Thyroid gland (tissue), 4 donors: ENCODE results near the gene FOXP3. TPM values are rescaled to one million over a fixed set of nuclear protein-coding genes. Genes with fewer than 3 reads are reported as not detected.
"Not testable (repeated sequence)": the region's sequence is repeated elsewhere in the genome, so short reads cannot be mapped to it uniquely, and the experiment has no call there.

Source experiments
- DNase-seq, 2 donors: peaks; one replicate each; pipeline ENCODE4 v3.0.0-alpha.2; 2019
- H3K27ac ChIP-seq, 3 donors: fragments of 200-600 bp; sonication (generic); 1 replicate in 2 of 3; 2 replicates in 1 of 3; pipeline ENCODE4 v1.5.1; 2016 to 2019; ENCODE audit warnings: mild to moderate bottlenecking in 1 of 3, moderate library complexity in 1 of 3
- H3K27me3 ChIP-seq: fragments of 200-600 bp; sonication (generic); one replicate; pipeline ENCODE4 v1.5.1; 2019
- H3K36me3 ChIP-seq, 2 donors: fragments of 200-600 bp; sonication (generic); one replicate each; pipeline ENCODE4 v1.5.1; 2016 to 2019
- H3K4me1 ChIP-seq, 2 donors: fragments of 200-600 bp; sonication (generic); one replicate each; pipeline ENCODE4 v1.5.1; 2017 to 2019
- H3K4me3 ChIP-seq, 3 donors: fragments of 200-600 bp; sonication (generic); replicated peaks in 1 of 3; 1 replicate in 2 of 3; 2 replicates in 1 of 3; pipeline ENCODE4 v1.5.1; 2016; ENCODE audit warnings: mild to moderate bottlenecking in 1 of 3
- H3K9me3 ChIP-seq: fragments of 200-600 bp; sonication (generic); one replicate; pipeline ENCODE4 v1.5.1; 2017
- POLR2A ChIP-seq, 2 donors: fragments of 450-650 bp; IDR thresholded peaks; one replicate each; pipeline ENCODE4 v1.6.1; 2017; ENCODE audit warnings: antibody characterized with exemption in 2 of 2, mild to moderate bottlenecking in 2 of 2, moderate library complexity in 1 of 2
- WGBS, 2 donors: methylation state at CpG; one replicate each; pipeline ENCODE4 v1.1.5; 2017; 5-methylcytosine and 5-hydroxymethylcytosine counted together
- intact Hi-C: fragments of 100-400 bp; cut with DNase I; formaldehyde crosslinking; loops from one replicate; pipeline ENCODE4 v1.15.1; 2023
- total RNA-seq, 4 donors: library from RNA; depleted of rRNA; stranded (reverse); fragments of >200 nt; gene quantifications; one replicate each; pipeline ENCODE4 v1.2.3, GENCODE V29; 2016
- TF ChIP-seq, protein P1 (sequence below), 6 experiments: fragments of 200-600 bp in 3 of 6; fragments of 450-650 bp in 3 of 6; sonication (generic) in 3 of 6; IDR thresholded peaks; one replicate each; pipeline ENCODE4 v1.5.1; 2016 to 2019; ENCODE audit warnings: antibody characterized with exemption in 6 of 6, mild to moderate bottlenecking in 2 of 6, inconsistent platforms in 1 of 6, moderate library complexity in 1 of 6

FOXP3 gene
- total RNA-seq, 4 donors from 2014 or later: 0.11 to 0.13 TPM; not detected in 2

DNA sequence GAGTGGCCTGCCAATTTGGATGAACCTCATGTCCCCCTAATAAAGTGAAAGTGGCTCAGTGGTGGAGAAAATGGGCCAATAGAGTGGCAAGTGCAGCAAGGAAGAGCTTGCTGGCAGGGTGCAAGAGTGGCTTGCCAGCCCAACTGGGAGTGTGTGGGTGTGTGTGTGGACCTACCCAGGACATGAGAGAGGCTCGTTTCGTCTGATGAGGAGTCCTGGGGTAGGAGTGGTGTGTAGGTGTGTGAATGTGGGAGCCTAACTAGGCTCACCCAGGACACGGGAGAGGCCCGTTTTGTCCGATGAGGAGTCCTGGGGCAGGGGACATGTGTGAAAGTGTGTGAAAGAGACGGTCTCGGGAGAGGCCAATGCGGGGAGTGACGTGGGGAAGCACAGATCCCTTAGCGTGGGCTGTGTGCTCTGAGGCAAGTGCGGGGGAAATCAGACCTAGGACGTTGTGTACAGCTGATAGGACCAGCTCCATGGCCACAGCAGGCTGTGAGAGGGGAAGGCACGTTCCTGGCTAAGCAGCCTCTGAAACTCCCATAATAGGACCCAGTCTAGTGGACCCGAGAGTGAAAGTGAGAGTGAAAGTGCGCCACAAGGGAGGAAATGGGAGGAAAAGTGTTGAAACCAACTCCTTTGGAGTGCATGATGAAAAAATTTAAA is 44.2 kb upstream of the FOXP3 start:
- Histone ChIP-seq H3K36me3 (no peaks in the 10 kb centered on the region), H3K9me3 (no peaks in the 10 kb centered on the region), H3K4me1 (no peaks in the 10 kb centered on the region), H3K27me3 (no peaks in the 10 kb centered on the region), H3K4me3 (peak overlapping the region in 1 of 3 donors; percentile 7), H3K27ac (peak overlapping the region; percentile 20 to 85 (median 52))
- no peak for TF ChIP-seq POLR2A (IDR thresholded peaks at IDR 0.05)
- TF ChIP-seq, protein P1, sequence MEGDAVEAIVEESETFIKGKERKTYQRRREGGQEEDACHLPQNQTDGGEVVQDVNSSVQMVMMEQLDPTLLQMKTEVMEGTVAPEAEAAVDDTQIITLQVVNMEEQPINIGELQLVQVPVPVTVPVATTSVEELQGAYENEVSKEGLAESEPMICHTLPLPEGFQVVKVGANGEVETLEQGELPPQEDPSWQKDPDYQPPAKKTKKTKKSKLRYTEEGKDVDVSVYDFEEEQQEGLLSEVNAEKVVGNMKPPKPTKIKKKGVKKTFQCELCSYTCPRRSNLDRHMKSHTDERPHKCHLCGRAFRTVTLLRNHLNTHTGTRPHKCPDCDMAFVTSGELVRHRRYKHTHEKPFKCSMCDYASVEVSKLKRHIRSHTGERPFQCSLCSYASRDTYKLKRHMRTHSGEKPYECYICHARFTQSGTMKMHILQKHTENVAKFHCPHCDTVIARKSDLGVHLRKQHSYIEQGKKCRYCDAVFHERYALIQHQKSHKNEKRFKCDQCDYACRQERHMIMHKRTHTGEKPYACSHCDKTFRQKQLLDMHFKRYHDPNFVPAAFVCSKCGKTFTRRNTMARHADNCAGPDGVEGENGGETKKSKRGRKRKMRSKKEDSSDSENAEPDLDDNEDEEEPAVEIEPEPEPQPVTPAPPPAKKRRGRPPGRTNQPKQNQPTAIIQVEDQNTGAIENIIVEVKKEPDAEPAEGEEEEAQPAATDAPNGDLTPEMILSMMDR (IDR thresholded peaks at IDR 0.05): no peak
- peak in 1 of 2 donors; percentile 14 for DNase-seq
- WGBS, 2 donors: 51 to 70% methylated on average over 15 of the region's 15 CpGs
- intact Hi-C loops: no loop called here

DNA sequence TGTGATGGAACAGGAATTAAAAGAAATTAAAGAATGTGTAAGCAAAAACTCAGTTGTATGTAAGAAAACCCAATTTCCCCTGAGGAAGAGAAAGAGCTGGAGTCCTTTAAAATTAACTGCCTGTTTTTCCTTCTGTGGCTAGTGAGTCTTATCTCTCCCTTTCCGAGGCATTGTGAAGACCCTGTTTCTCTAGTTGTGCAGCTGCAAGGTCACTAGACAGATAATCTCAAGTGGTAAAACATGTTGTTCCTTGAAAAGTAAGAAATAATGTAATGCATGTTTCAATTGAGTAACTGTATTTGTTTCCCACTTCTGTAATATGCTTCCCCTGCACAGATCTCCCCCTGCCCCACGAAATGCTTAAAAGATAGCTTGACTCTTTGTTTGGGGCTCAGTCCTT is 43.3 kb upstream of the FOXP3 start:
- H3K27ac ChIP-seq, H3K27me3 ChIP-seq, H3K4me1 ChIP-seq, H3K36me3 ChIP-seq, H3K4me3 ChIP-seq, DNase-seq, H3K9me3 ChIP-seq, intact Hi-C loops: not testable (repeated sequence)
- 85 to 87% methylated on average over 2 of the region's 2 CpGs for whole genome bisulfite sequencing, 2 donors

DNA sequence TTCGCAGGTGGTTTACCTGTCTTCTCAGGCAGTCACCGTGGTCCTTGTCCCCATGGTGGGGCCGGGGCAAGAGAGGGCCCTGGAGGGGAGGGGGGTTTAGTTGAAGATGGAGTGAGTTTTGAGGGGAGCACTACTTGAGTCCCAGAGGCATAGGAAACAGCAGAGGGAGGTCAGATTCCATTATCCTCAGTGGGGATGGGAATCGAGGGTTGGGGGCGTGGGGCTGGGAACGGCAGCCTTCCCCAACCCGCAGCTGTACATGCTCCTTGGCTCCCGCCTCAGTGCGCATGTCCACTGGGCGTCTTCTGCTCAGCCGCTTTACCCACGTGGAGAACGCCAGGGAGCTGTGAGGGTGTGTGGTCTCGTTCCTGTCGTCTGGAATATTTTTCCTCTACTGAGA is 38.8 kb upstream of the FOXP3 start, which contains the start of gene GAGE10:
Gene GAGE10 (plus strand): TSS at position 301 of the 400 bp plus-strand sequence. CDS start 1,214 bp downstream, outside the sequence.
- Histone ChIP-seq H3K27ac (no peak within 1 kb of the TSS), H3K36me3 (no peaks in the 10 kb centered on the region), H3K9me3 (no peaks in the 10 kb centered on the region), H3K4me3 (no peak within 1 kb of the TSS), H3K4me1 (no peaks in the 10 kb centered on the region), H3K27me3 (no peaks in the 10 kb centered on the region)
- WGBS, 2 donors: 90 to 93% methylated on average over 6 to 7 of the region's 15 CpGs
- TF ChIP-seq POLR2A (IDR thresholded peaks at IDR 0.05): no peak
- intact Hi-C loops: no loop called here
- DNase-seq: no peak

DNA sequence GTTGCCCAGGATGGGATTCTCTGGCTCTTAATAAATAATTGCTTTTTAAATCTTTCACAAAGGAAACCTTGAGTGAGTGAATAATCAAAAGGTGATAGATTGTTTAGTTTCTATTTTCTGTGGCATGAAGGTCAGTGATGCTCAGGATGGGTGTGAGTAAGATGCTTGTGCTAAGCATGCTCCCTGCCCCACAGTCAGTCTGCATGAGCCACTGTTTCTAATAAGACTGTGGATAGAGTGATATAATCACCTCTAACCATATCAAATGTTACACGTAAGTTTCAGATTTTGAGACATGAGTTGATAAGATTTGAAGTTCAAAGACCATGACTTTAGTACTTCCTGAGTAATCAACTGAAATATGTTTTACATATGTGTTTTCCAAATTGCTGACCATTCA is 36.2 kb upstream of the FOXP3 start:
- TF ChIP-seq POLR2A (IDR thresholded peaks at IDR 0.05): no peak
- TF ChIP-seq, protein P1 (IDR thresholded peaks at IDR 0.05): no peak
- no peaks in the 10 kb centered on the region for H3K36me3 ChIP-seq
- WGBS, 2 donors: 94 to 95% methylated on average over 1 of the region's 1 CpG

DNA sequence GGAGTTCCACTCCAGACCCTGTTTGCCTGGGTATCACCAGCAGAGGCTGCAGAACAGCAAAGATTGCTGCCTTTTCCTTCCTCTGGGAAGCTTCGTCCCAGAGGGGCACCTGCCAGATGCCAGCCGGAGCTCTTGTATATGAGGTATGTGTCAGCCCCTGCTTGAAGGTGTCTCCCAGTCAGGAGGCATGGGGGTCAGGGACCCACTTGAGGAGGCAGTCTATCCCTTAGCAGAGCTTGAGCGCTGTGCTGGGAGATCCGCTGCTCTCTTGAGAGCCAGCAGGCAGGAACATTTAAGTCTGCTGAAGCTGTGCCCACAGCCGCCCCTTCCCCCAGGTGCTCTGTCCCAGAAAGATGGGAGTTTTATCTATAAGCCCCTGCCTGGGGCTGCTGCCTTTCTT is 34.8 kb upstream of the FOXP3 start:
- intact Hi-C loops, H3K36me3 ChIP-seq, H3K9me3 ChIP-seq, H3K27me3 ChIP-seq, DNase-seq, H3K27ac ChIP-seq, H3K4me3 ChIP-seq, H3K4me1 ChIP-seq: not testable (repeated sequence)
- WGBS, 2 donors: 67% methylated on average over 1 of the region's 5 CpGs; no CpG with 5 or more reads in 1 of the 2 donors

More for the DNA sequence above, 36.2 kb upstream of the FOXP3 start:
- no peak overlapping the region for H3K27ac ChIP-seq
- no peak overlapping the region for H3K4me3 ChIP-seq
- H3K4me1 ChIP-seq: no peaks in the 10 kb centered on the region
- no peak for DNase-seq
- H3K9me3 ChIP-seq: no peaks in the 10 kb centered on the region
- no peaks in the 10 kb centered on the region for H3K27me3 ChIP-seq
- intact Hi-C loops: no loop called here

DNA sequence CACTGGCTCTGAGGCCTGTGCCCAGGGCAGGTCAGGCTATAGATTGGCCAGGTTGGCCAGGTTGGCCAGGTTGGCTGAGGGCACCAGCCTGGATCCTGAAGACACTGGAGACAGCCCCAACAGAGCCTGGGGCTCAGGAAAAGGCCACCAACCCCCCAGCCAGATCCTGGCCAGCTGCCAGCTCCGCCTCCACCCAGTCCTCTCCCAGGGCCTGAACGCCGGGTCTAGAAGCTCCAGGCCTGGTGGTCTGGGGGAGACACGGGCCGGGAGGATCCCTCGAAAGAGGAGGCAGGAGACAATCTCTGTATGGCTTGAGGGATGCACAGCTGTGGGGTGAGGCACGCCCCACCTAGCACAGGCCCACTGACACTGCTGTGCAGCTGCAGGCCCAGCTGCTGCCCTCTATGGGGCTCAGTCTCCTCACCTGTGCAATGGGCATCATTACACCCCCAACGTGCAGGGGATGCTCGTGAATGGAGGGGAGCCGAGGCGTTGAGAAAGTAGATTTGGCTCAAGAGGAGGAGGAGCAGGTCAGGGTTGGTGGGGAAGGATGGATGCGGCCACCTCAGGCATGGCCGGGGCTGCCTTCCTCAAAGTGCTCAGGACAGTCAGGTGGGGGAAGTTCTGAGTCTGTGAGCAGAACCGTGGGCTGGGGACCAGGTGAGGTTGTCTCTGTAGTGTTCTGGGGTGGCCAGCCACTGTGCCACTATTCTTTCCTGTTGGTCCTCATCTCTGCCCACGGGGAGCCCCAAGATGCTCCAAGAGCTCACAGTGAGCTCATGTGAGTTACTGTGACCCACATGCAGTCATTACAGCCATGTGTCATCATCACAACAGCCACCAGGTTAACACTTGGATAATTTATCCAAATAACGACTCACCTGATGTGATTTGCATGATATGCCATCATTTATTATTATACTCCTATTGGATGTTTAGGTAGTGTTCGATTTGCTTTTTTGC is 28.2 kb upstream of the FOXP3 start:
- no peaks in the 10 kb centered on the region for H3K4me1 ChIP-seq
- TF ChIP-seq, protein P1 (IDR thresholded peaks at IDR 0.05): no peak
- no peak for TF ChIP-seq POLR2A (IDR thresholded peaks at IDR 0.05)
- H3K27ac ChIP-seq: no peak overlapping the region
- DNase-seq: no peak
- H3K27me3 ChIP-seq: no peaks in the 10 kb centered on the region
- 70 to 92% methylated on average over 6 to 7 of the region's 17 CpGs for whole genome bisulfite sequencing, 2 donors
- intact Hi-C loops: no loop called here
- no peaks in the 10 kb centered on the region for H3K36me3 ChIP-seq
- H3K4me3 ChIP-seq: no peak overlapping the region
- no peaks in the 10 kb centered on the region for H3K9me3 ChIP-seq
